NCI-H748 (cell line): ENCODE data around the gene NEBL.
A peak's percentile ranks its signal among the peaks of the same experiment; 100 is the strongest.

Source experiments
- DNase-seq: peaks from one replicate; lab custom pipeline; 2025; ENCODE audit not compliant: unreplicated experiment; lab: John Stamatoyannopoulos, UW

NEBL gene

GRCh38 chr10:20797290-20797689 is 99.8 kb downstream of the NEBL start:
- no peak for DNase-seq

GRCh38 chr10:20795391-20795790 is 101.7 kb downstream of the NEBL start:
- no peak for DNase-seq

- no peak for DNase-seq
These were observed 111.9 kb downstream of the NEBL start for GRCh38 chr10:20785174-20785573.

GRCh38 chr10:20778008-20778757 is 118.9 kb downstream of the NEBL start:
- DNase-seq, result no peak

GRCh38 chr10:20776384-20777118 is 120.6 kb downstream of the NEBL start:
- DNase-seq, result peak; percentile 3

GRCh38 chr10:20771051-20771450 is 126.1 kb downstream of the NEBL start:
- no peak for DNase-seq

GRCh38 chr10:20769481-20769880 is 127.6 kb downstream of the NEBL start:
- no peak for DNase-seq

GRCh38 chr10:20768843-20769242 is 128.3 kb downstream of the NEBL start:
- DNase-seq, result peak; percentile 34

GRCh38 chr10:20767028-20767427 is 130.1 kb downstream of the NEBL start:
- no peak for DNase-seq

GRCh38 chr10:20765066-20765465 is 132.0 kb downstream of the NEBL start:
- no peak for DNase-seq

- no peak for DNase-seq
These were observed 136.7 kb downstream of the NEBL start for GRCh38 chr10:20760460-20760859.

GRCh38 chr10:20748551-20748950 is 148.6 kb downstream of the NEBL start:
- no peak for DNase-seq

GRCh38 chr10:20747782-20748181 is 149.3 kb downstream of the NEBL start:
- no peak for DNase-seq

- DNase-seq, result no peak
These were observed 150.3 kb downstream of the NEBL start for GRCh38 chr10:20746856-20747255.

GRCh38 chr10:20745556-20746375 is 151.3 kb downstream of the NEBL start:
- no peak for DNase-seq

- DNase-seq, result no peak
These were observed 152.3 kb downstream of the NEBL start for GRCh38 chr10:20744821-20745220.

- DNase-seq, result no peak
These were observed 153.2 kb downstream of the NEBL start for GRCh38 chr10:20743942-20744341.

GRCh38 chr10:20742737-20743541 is 154.2 kb downstream of the NEBL start:
- DNase-seq, result no peak

GRCh38 chr10:20740120-20740519 is 157.0 kb downstream of the NEBL start:
- no peak for DNase-seq

GRCh38 chr10:20737107-20737506 is 160.0 kb downstream of the NEBL start:
- DNase-seq, result peak; percentile 67
